Activated naive CD4-positive, alpha-beta T cell treated with anti-CD3 and anti-CD28 coated beads for 36 hours (primary cell): ENCODE measurements around the gene CD83. TPM values are rescaled to one million over a fixed set of nuclear protein-coding genes. Genes with fewer than 3 reads are reported as not detected.

Source experiments
- CTCF ChIA-PET: fragments of 350-600 bp; sonication (Branson Sonifier 250); formaldehyde crosslinking; loops from one replicate; lab custom pipeline; 2021; ENCODE audit warnings: antibody characterized with exemption; lab: Charles Lee
- DNase-seq: peaks from one replicate; pipeline ENCODE4 v3.0.0-alpha.2; 2020
- H3K27ac Mint-ChIP-seq: one replicate; pipeline ENCODE4 v1.8.0; 2021; ENCODE audit warnings: mild to moderate bottlenecking, mixed read lengths
- H3K27me3 Mint-ChIP-seq: one replicate; pipeline ENCODE4 v1.8.0; 2021; ENCODE audit warnings: low read depth, mixed read lengths
- H3K36me3 Mint-ChIP-seq: one replicate; pipeline ENCODE4 v1.8.0; 2021; ENCODE audit warnings: low read depth, mixed read lengths
- H3K4me1 Mint-ChIP-seq: one replicate; pipeline ENCODE4 v1.8.0; 2021; ENCODE audit warnings: low read depth, mixed read lengths
- H3K4me3 Mint-ChIP-seq: one replicate; pipeline ENCODE4 v1.8.0; 2021; ENCODE audit warnings: mild to moderate bottlenecking, moderate library complexity, mixed read lengths
- H3K9me3 Mint-ChIP-seq: one replicate; pipeline ENCODE4 v1.8.0; 2021; ENCODE audit warnings: mixed read lengths
- intact Hi-C: fragments of 100-400 bp; cut with micrococcal nuclease; formaldehyde crosslinking; loops from one replicate; pipeline ENCODE4 v1.15.1; 2023
- total RNA-seq, 2 experiments: library from RNA; stranded (reverse); gene quantifications; one replicate each; pipeline ENCODE4 v1.2.3, GENCODE V29; 2021

CD83 gene
- total RNA-seq, 2 experiments from 2014 or later, result 11.9 to 13.8 TPM

GRCh38 chr6:14079971-14080370 is 37.6 kb upstream of the CD83 start:
- intact Hi-C loops, result loop anchor here (5.0 to 10.0 kb wide), 4 partner anchors 268 to 723 kb away; partner anchors contain the start of genes MCUR1 and NOL7

GRCh38 chr6:14081126-14081525 is 36.4 kb upstream of the CD83 start:
- H3K9me3 Mint-ChIP-seq, result no peaks in the 10 kb centered on the region
- no peak overlapping the region for H3K4me3 Mint-ChIP-seq
- CTCF ChIA-PET, result interaction anchor here (0.6 to 2.2 kb wide), 3 partner anchors 14 to 205 kb away, joined by 3 to 10 read pairs (median 8); no protein-coding TSS in a partner anchor
- intact Hi-C loops, result no loop called here
- DNase-seq, result no peak
- no peaks in the 10 kb centered on the region for H3K36me3 Mint-ChIP-seq
- H3K27ac Mint-ChIP-seq, result no peak overlapping the region
- no peaks in the 10 kb centered on the region for H3K27me3 Mint-ChIP-seq
- peaks cover 31% of the 10 kb centered on the region for H3K4me1 Mint-ChIP-seq

More at GRCh38 chr6:14079971-14080370, 37.6 kb upstream of the CD83 start:
- no peaks in the 10 kb centered on the region for H3K9me3 Mint-ChIP-seq
- H3K27me3 Mint-ChIP-seq, result no peaks in the 10 kb centered on the region
- CTCF ChIA-PET, result interaction anchor here (1.1 to 2.2 kb wide), 2 partner anchors 30 to 158 kb away, joined by 4 to 8 read pairs; no protein-coding TSS in a partner anchor
- peaks cover 37% of the 10 kb centered on the region for H3K4me1 Mint-ChIP-seq
- DNase-seq, result no peak
- H3K36me3 Mint-ChIP-seq, result no peaks in the 10 kb centered on the region
- H3K4me3 Mint-ChIP-seq, result no peak overlapping the region
- no peak overlapping the region for H3K27ac Mint-ChIP-seq

- H3K9me3 Mint-ChIP-seq, result no peaks in the 10 kb centered on the region
- H3K27ac Mint-ChIP-seq, result no peak overlapping the region
- CTCF ChIA-PET, result interaction anchor here (0.6 to 1.9 kb wide), 2 partner anchors 8 to 16 kb away, joined by 3 to 10 read pairs; no protein-coding TSS in a partner anchor
- intact Hi-C loops, result no loop called here
- H3K4me3 Mint-ChIP-seq, result no peak overlapping the region
- peaks cover 4% of the 10 kb centered on the region for H3K27me3 Mint-ChIP-seq
- no peaks in the 10 kb centered on the region for H3K36me3 Mint-ChIP-seq
- no peak for DNase-seq
- H3K4me1 Mint-ChIP-seq, result peaks cover 21% of the 10 kb centered on the region
Measured at GRCh38 chr6:14082771-14083170, 34.8 kb upstream of the CD83 start.

- no peaks in the 10 kb centered on the region for H3K9me3 Mint-ChIP-seq
- no peaks in the 10 kb centered on the region for H3K36me3 Mint-ChIP-seq
- no peak overlapping the region for H3K4me3 Mint-ChIP-seq
- H3K4me1 Mint-ChIP-seq, result peaks cover 17% of the 10 kb centered on the region
- H3K27me3 Mint-ChIP-seq, result peaks cover 4% of the 10 kb centered on the region
- intact Hi-C loops, result no loop called here
- CTCF ChIA-PET, result interaction anchor here (0.6 to 1.9 kb wide), 2 partner anchors 9 to 17 kb away, joined by 3 to 10 read pairs; no protein-coding TSS in a partner anchor
- H3K27ac Mint-ChIP-seq, result no peak overlapping the region
- no peak for DNase-seq
Measured at GRCh38 chr6:14083262-14083661, 34.3 kb upstream of the CD83 start.

GRCh38 chr6:14083751-14084150 is 33.8 kb upstream of the CD83 start:
- intact Hi-C loops, result no loop called here
- H3K36me3 Mint-ChIP-seq, result no peaks in the 10 kb centered on the region
- H3K4me3 Mint-ChIP-seq, result no peak overlapping the region
- no peaks in the 10 kb centered on the region for H3K9me3 Mint-ChIP-seq
- H3K4me1 Mint-ChIP-seq, result peaks cover 21% of the 10 kb centered on the region
- CTCF ChIA-PET, result no interaction called here
- H3K27ac Mint-ChIP-seq, result no peak overlapping the region
- peaks cover 4% of the 10 kb centered on the region for H3K27me3 Mint-ChIP-seq
- DNase-seq, result no peak

- H3K9me3 Mint-ChIP-seq, result no peaks in the 10 kb centered on the region
- CTCF ChIA-PET, result no interaction called here
- no peaks in the 10 kb centered on the region for H3K36me3 Mint-ChIP-seq
- peaks cover 18% of the 10 kb centered on the region for H3K4me1 Mint-ChIP-seq
- H3K4me3 Mint-ChIP-seq, result no peak overlapping the region
- H3K27ac Mint-ChIP-seq, result no peak overlapping the region
- DNase-seq, result no peak
- H3K27me3 Mint-ChIP-seq, result peaks cover 4% of the 10 kb centered on the region
- intact Hi-C loops, result no loop called here
Measured at GRCh38 chr6:14084388-14084787, 33.2 kb upstream of the CD83 start.

- peaks cover 15% of the 10 kb centered on the region for H3K4me1 Mint-ChIP-seq
- H3K9me3 Mint-ChIP-seq, result no peaks in the 10 kb centered on the region
- DNase-seq, result no peak
- intact Hi-C loops, result no loop called here
- H3K27ac Mint-ChIP-seq, result no peak overlapping the region
- CTCF ChIA-PET, result no interaction called here
- H3K36me3 Mint-ChIP-seq, result no peaks in the 10 kb centered on the region
- no peak overlapping the region for H3K4me3 Mint-ChIP-seq
- H3K27me3 Mint-ChIP-seq, result peaks cover 4% of the 10 kb centered on the region
Measured at GRCh38 chr6:14085176-14085787, 32.3 kb upstream of the CD83 start.

- CTCF ChIA-PET, result no interaction called here
- Mint-ChIP-seq H3K36me3 (no peaks in the 10 kb centered on the region), H3K9me3 (no peaks in the 10 kb centered on the region), H3K27me3 (peaks cover 4% of the 10 kb centered on the region), H3K27ac (no peak overlapping the region), H3K4me1 (peaks cover 15% of the 10 kb centered on the region), H3K4me3 (no peak overlapping the region)
- no peak for DNase-seq
- intact Hi-C loops, result no loop called here
Measured at GRCh38 chr6:14086701-14087100, 30.9 kb upstream of the CD83 start.

GRCh38 chr6:14088600-14089192 is 28.9 kb upstream of the CD83 start:
- H3K27ac Mint-ChIP-seq, result no peak overlapping the region
- peaks cover 15% of the 10 kb centered on the region for H3K4me1 Mint-ChIP-seq
- no peak for DNase-seq
- H3K36me3 Mint-ChIP-seq, result no peaks in the 10 kb centered on the region
- H3K4me3 Mint-ChIP-seq, result no peak overlapping the region
- H3K27me3 Mint-ChIP-seq, result peaks cover 4% of the 10 kb centered on the region
- intact Hi-C loops, result loop anchor here (1.0 to 2.0 kb wide), 2 partner anchors 13 to 22 kb away; no protein-coding TSS in a partner anchor
- H3K9me3 Mint-ChIP-seq, result peaks cover 2% of the 10 kb centered on the region
- CTCF ChIA-PET, result interaction anchor here (1.6 kb wide), 1 partner anchor 21 kb away, joined by 5 read pairs; no protein-coding TSS in a partner anchor

GRCh38 chr6:14089224-14089623 is 28.3 kb upstream of the CD83 start:
- peaks cover 2% of the 10 kb centered on the region for H3K9me3 Mint-ChIP-seq
- H3K36me3 Mint-ChIP-seq, result no peaks in the 10 kb centered on the region
- peaks cover 4% of the 10 kb centered on the region for H3K27me3 Mint-ChIP-seq
- no peak overlapping the region for H3K27ac Mint-ChIP-seq
- no peak for DNase-seq
- no peak overlapping the region for H3K4me3 Mint-ChIP-seq
- intact Hi-C loops, result loop anchor here (1.0 to 2.0 kb wide), 2 partner anchors 14 to 22 kb away; no protein-coding TSS in a partner anchor
- H3K4me1 Mint-ChIP-seq, result peaks cover 16% of the 10 kb centered on the region
- CTCF ChIA-PET, result interaction anchor here (0.7 kb wide), 1 partner anchor 103 kb away, joined by 4 read pairs; no protein-coding TSS in a partner anchor

GRCh38 chr6:14091339-14091978 is 26.1 kb upstream of the CD83 start:
- no peak for DNase-seq
- H3K4me1 Mint-ChIP-seq, result peaks cover 26% of the 10 kb centered on the region
- intact Hi-C loops, result no loop called here
- H3K27ac Mint-ChIP-seq, result no peak overlapping the region
- CTCF ChIA-PET, result interaction anchor here (0.7 kb wide), 1 partner anchor 149 kb away, joined by 3 read pairs; no protein-coding TSS in a partner anchor
- H3K36me3 Mint-ChIP-seq, result no peaks in the 10 kb centered on the region
- peaks cover 2% of the 10 kb centered on the region for H3K9me3 Mint-ChIP-seq
- peaks cover 3% of the 10 kb centered on the region for H3K27me3 Mint-ChIP-seq
- no peak overlapping the region for H3K4me3 Mint-ChIP-seq

- Mint-ChIP-seq H3K4me1 (peaks cover 22% of the 10 kb centered on the region), H3K9me3 (peaks cover 2% of the 10 kb centered on the region), H3K4me3 (no peak overlapping the region), H3K36me3 (no peaks in the 10 kb centered on the region), H3K27ac (no peak overlapping the region), H3K27me3 (no peaks in the 10 kb centered on the region)
- CTCF ChIA-PET, result interaction anchor here (0.6 to 1.4 kb wide), 2 partner anchors 24 to 45 kb away, joined by 3 read pairs; no protein-coding TSS in a partner anchor
- intact Hi-C loops, result no loop called here
- no peak for DNase-seq
Measured at GRCh38 chr6:14092316-14092715, 25.3 kb upstream of the CD83 start.
